GM19463 (cell line): ENCODE results near the gene SDHAF4.
"Not testable (repeated sequence)": the region's sequence is repeated elsewhere in the genome, so short reads cannot be mapped to it uniquely, and the experiment has no call there.

ENCODE experiments used
- ATAC-seq: cut with Tn5 transposase; IDR thresholded peaks from one replicate; pipeline ENCODE4 v1.9.1; 2021; ENCODE audit warnings: mild to moderate bottlenecking, moderate library complexity; ENCODE audit not compliant: unreplicated experiment

The SDHAF4 gene

DNA sequence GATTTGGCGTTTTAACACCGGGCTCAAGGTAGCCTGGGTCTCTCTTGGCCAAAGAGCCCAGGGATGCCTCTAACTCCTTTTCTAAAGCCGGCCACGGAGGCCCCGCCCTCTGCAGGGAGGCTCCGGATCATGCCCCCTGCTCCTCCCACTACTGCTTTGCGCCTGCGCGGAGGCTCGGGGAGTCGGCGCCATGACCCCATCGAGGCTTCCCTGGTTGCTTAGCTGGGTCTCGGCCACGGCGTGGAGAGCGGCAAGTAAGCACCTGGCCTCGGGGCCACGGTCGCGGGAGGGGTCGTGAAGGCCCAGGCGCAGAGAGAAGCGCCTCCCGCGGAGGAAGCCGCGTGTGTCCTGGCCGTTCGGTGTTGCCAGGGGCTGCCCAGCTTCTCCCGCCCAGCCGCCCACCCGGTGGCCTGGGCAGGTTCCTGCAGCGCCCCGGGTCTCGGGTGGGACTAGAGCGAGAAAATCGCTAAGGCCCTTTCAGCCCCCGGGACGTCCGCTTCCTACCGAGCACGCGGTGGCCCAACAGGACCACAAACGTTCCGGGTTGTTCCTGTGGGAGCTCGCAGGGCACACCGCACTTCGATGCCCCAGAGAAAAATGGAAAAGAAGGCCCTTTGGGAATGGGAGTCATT is at the start of gene SDHAF4:
Gene SDHAF4, plus strand, starts transcription at position 180 of the 632 bp plus-strand sequence. Its CDS starts 11 bp downstream, at position 191.
- peak; percentile 99 for ATAC-seq

GRCh38 chr6:70518723-70519122 is 48.0 kb upstream of the SDHAF4 start:
- ATAC-seq: no peak

DNA sequence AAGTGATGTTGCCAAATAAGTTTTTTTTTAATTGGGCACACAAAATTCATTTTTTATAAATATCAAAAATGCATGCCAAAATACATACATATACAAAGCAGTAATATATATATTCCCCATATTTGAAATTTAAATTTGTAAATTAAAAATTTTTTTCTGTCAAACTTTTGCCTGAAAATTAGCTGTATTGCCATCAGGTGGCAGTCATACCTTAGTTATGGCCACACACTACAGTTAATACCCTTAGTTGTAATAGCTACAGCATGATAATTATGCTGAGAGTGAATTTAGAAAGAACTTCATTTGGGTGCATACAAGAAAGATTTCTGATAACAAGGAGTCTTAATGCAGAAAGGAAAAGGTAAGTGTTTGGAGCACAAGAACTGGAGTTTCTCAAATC is 46.2 kb upstream of the SDHAF4 start:
- no peak for ATAC-seq

DNA sequence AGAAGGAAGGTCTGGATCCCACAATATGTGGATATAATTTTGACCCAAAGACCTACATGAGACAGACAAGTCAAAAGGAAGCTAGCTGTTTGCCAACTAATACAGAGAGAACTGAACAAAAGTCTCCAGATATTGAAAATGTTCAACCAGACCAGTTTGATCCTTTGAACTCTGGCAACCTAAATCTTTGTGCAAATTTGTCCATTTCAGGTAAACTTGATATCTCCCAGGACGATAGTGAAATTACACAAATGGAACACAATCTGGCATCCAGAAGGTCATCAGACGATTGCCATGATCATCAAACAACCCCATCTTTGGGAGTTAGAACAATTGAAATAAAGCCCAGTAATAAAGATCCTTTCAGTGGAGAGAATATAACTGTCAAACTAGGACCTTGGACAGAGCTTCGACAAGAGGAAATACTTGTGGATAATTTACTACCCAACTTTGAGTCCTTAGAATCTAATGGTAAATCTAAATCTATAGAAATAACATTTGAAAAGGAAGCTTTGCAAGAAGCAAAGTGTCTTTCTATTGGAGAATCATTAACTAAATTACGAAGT is 41.9 kb upstream of the SDHAF4 start:
- ATAC-seq: no peak

GRCh38 chr6:70527071-70527737 is 39.5 kb upstream of the SDHAF4 start:
- no peak for ATAC-seq

DNA sequence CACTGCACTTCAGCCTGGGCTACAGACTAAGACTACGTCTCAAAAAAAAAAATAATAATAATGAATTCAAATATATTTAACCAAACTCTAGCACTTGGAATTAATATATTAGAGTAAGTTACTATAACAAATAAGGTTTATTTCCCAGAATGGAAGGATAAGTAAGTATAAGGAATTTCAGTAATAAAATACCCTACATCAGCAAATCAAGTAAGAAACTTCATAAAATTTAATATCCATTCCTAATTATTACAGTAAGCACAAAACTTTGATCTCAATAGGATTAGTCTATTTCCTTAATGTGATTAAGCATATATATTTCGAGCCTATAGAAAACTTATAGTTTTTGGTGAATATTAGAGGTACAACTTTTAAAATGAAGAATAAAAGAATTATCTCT is 36.7 kb upstream of the SDHAF4 start:
- ATAC-seq: no peak

DNA sequence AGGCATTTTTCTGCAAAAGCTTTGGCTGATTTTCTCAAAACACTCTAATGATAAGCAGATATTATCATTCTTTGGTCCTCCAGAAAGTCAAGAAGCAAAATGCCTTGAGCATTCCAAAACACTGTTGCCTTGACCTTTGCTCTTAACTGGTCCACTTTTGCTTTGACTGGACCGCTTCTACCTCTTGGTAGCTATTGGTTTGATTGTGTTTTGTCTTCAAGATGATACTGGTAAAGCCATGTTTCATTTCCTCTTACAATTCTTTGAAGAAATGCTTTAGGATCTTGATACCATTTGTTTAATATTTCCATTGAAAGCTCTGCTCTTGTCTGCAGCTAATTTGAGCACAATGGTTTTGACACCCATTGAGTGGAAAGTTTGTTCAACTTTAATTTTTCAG is 35.6 kb upstream of the SDHAF4 start:
- ATAC-seq: peak; percentile 66

- ATAC-seq: no peak
These were observed 29.5 kb upstream of the SDHAF4 start for GRCh38 chr6:70537266-70537665.

- peak; percentile 85 for ATAC-seq
These were observed 28.4 kb upstream of the SDHAF4 start for GRCh38 chr6:70538376-70538775.

DNA sequence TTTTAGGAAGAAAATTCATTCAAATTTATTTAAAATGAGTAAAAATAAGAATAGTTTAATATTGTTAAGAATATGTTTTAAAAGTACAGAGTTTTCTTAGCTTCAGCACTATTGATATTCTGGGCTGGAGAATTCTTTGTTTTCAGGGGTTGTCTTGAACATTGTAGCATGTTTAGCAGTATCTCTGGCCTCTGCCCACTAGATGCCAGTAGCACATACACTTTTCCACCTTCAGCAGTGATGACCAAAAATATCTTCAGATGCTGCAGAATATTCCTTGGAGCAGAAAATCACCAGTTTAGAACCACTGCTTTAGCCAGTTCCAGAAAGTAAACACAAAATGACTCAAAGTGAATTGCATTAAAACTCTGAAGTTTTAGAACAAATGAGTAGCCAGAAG is 19.4 kb upstream of the SDHAF4 start:
- ATAC-seq: no peak

DNA sequence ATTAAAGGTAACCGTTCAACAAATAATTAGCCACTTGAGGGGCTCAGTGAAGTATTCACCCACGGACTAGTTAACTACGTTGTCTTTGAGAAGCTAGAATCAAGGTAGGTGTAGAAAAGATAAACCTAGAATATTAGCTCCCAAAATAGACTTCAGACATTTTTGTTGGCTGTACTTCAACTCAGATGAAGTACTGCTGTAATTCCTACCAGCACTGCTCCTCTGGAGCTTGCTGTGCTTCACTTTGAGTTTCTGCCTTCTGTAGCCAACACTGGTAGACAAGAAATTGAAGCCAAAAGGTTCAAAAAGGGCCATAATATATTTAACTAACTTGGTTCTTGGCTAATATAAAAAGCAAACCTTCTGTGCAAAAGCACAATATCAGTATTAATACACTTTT is 18.8 kb upstream of the SDHAF4 start:
- no peak for ATAC-seq

DNA sequence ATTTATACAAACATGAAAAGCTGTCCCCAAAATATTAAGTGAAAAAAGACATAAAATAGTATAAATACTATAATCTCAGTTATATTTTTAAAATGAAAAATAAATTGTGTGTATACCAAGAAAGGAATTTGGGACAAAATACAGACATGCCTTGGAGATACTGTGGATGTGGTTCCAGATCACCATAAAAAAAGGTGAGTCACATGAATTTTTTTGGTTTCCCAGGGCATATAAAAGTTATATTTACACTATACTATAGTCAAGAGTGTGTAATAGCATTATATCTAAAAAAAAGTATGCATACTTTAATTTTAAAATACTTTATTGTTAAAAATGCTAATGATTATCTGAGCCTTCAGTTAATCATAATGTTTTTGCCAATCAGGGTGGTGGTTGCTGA is 17.4 kb upstream of the SDHAF4 start:
- no peak for ATAC-seq

GRCh38 chr6:70551566-70551965 is 15.2 kb upstream of the SDHAF4 start:
- ATAC-seq: no peak

- not testable (repeated sequence) for ATAC-seq
These were observed 14.3 kb upstream of the SDHAF4 start for GRCh38 chr6:70552286-70552940.

- ATAC-seq: no peak
These were observed 13.8 kb upstream of the SDHAF4 start for GRCh38 chr6:70552974-70553373.

- ATAC-seq: no peak
These were observed 8.7 kb upstream of the SDHAF4 start for GRCh38 chr6:70557998-70558397.

DNA sequence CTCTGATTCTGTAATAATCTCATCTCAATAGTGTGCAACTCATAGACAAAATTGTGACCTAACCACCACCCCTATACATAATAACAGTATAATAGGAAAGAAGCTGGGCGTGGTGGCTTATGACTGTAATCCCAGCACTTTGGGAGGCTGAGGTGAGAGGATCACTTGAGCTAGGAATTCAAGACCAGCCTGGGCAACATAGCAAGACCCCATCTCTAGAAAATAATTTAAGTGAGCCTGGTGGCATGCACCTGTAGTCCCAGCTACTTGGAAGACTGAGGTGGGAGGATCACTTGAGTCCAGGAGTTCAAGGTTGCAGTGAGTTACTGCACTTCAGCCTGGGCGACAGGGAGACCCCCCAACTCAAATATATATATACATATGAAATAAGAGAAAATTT is 4.3 kb upstream of the SDHAF4 start:
- not testable (repeated sequence) for ATAC-seq

DNA sequence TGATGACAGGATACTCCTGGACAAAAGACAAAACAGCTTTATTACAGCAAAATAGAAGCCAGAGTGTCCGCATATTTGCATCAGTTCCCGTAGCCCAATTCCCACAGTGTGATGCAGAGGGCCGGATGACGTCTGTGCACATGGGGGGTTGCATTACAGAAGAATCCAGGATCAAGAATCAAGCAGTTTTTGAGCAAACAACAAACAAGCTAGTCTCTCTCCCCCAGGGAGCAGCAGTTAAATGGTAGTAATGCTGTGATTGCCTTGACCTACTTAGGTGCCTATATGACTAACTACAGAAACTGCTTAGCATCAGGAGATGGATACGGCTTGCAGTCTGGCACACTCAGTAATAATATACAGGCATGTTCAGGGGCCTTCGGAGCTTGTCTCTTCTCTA is 3.2 kb upstream of the SDHAF4 start:
- no peak for ATAC-seq

- no peak for ATAC-seq
These were observed 7.9 kb downstream of the SDHAF4 start for GRCh38 chr6:70574643-70575042.

GRCh38 chr6:70575899-70576495 is 9.3 kb downstream of the SDHAF4 start:
- no peak for ATAC-seq

- peak; percentile 97 for ATAC-seq
These were observed 19.4 kb downstream of the SDHAF4 start for GRCh38 chr6:70586114-70586513.
